ENCODE data around the gene ADORA2B. TPM values are rescaled to one million over a fixed set of nuclear protein-coding genes. Genes with fewer than 3 reads are reported as not detected.

Gene ADORA2B
- polyA plus RNA-seq, 1 of the 3 experiments (the other 2 are of a cell fraction), result 12.6 TPM

GRCh38 chr17:15967706-15968399, 22.9 kb downstream of the ADORA2B start:
- no peak overlapping the region for H3K4me2 ChIP-seq
- H3K9me2 ChIP-seq, result no peaks in the 10 kb centered on the region
- H3K4me3 ChIP-seq (ENCODE audit: low read depth in 2 of 2, low read length in 1 of 2), result no peak overlapping the region
- DNase-seq, result no peak
- no peaks in the 10 kb centered on the region for H3K27me3 ChIP-seq (ENCODE audit: insufficient read depth)
- H3K9ac ChIP-seq, result no peak overlapping the region
- peaks cover 11% of the 10 kb centered on the region for H3F3A ChIP-seq (replicated peaks; ENCODE audit: insufficient read depth)
- no peak overlapping the region for H2AFZ ChIP-seq (ENCODE audit: low read depth)
- H3K36me3 ChIP-seq (replicated peaks in 1 of 2; ENCODE audit: control insufficient read depth in 1 of 2, insufficient read depth in 2 of 2, low read length in 1 of 2), result no peaks in the 10 kb centered on the region
- TF ChIP-seq ZBTB33 (IDR thresholded peaks at IDR 0.05; ENCODE audit: borderline replicate concordance, low read depth) (no peak), CTCF (IDR thresholded peaks at IDR 0.05) (no peak), RFX5 (IDR thresholded peaks at IDR 0.05; ENCODE audit: low read length) (no peak), IRF3 (IDR thresholded peaks at IDR 0.05; ENCODE audit: low read depth, low read length) (no peak), SIN3A (IDR thresholded peaks at IDR 0.05; ENCODE audit: borderline replicate concordance, low read depth, low read length) (no peak), CHD2 (IDR thresholded peaks at IDR 0.05; ENCODE audit: low read length, partially characterized antibody) (no peak), FOXJ3 (CRISPR knock-in tag; IDR thresholded peaks at IDR 0.05) (no peak), PBX3 (IDR thresholded peaks at IDR 0.05) (peak; percentile 16; the same call in 1 of the 2 replicates), POLR2AphosphoS5 (IDR thresholded peaks at IDR 0.05; ENCODE audit: low read depth, low read length) (no peak)
- ChIA-PET POLR2A (no interaction called here), CTCF (interaction anchor here (0.8 to 4.8 kb wide), 2 partner anchors 15 to 23 kb away, joined by 3 to 20 read pairs; partner anchors contain the start of gene ADORA2B)
- WGBS (ENCODE audit: low lambda C conversion rate), result 84% methylated on average over 10 of the region's 11 CpGs
- H3K27ac ChIP-seq (ENCODE audit: low read depth in 2 of 2, low read length in 1 of 2), result no peak overlapping the region
- H3K9me3 ChIP-seq, result no peaks in the 10 kb centered on the region
- H3K79me2 ChIP-seq (ENCODE audit: insufficient read depth), result no peaks in the 10 kb centered on the region; the same call in 1 of the 2 replicates
- H4K20me1 ChIP-seq (ENCODE audit: insufficient read depth), result no peaks in the 10 kb centered on the region
- H3K4me1 ChIP-seq (ENCODE audit: control insufficient read depth in 1 of 2, insufficient read depth in 2 of 2, low read depth in 1 of 2, low read length in 1 of 2), result peaks cover 17 to 22% of the 10 kb centered on the region in 2 experiments; a peak in 2 of 4 replicates
